IMR-90 (cell line): Measurements from ENCODE around the gene DBF4B. TPM values are rescaled to one million over a fixed set of nuclear protein-coding genes. Genes with fewer than 3 reads are reported as not detected.

ENCODE experiments used
- ATAC-seq: fragments of 200-7000 bp; cut with Tn5 transposase; 2 replicates; pipeline ENCODE4 v1.9.1; 2020; ENCODE audit warnings: low read depth, mild to moderate bottlenecking, moderate library complexity
- BruUV-seq: library from RNA; stranded (reverse); fragments of 400-500 nt; replicated peaks from 2 replicates; lab custom pipeline; 2021; lab: Mats Ljungman, UMichigan
- CTCF ChIA-PET: fragments of 300-600 bp; formaldehyde crosslinking; extraction: SDS; loops from one replicate; lab custom pipeline; 2021; ENCODE audit warnings: antibody characterized with exemption; lab: Yijun Ruan, JAX
- POLR2A ChIA-PET: fragments of 300-600 bp; sonication (Branson Sonifier 250); formaldehyde crosslinking; loops from one replicate; lab custom pipeline; 2022; ENCODE audit warnings: antibody characterized with exemption; ENCODE audit not compliant: unreplicated experiment; lab: Charles Lee
- DNase-seq: peaks from one replicate; pipeline ENCODE4 v3.0.0; 2013
- H2AFZ ChIP-seq: replicated peaks from 2 replicates; pipeline ENCODE3; 2013; ENCODE audit warnings: low read length, mild to moderate bottlenecking; ENCODE audit not compliant: poor library complexity
- H2AK5ac ChIP-seq: 2 replicates; pipeline ENCODE4 v1.6.1; 2013; ENCODE audit warnings: low read depth, low read length, inconsistent platforms
- H2AK9ac ChIP-seq: replicated peaks from 2 replicates; pipeline ENCODE3; 2013; ENCODE audit warnings: mild to moderate bottlenecking, low read depth, low read length, moderate library complexity; ENCODE audit not compliant: poor library complexity
- H2BK120ac ChIP-seq: 2 replicates; pipeline ENCODE4 v1.6.1; 2013; ENCODE audit warnings: low read depth, low read length, inconsistent platforms
- H2BK15ac ChIP-seq: 3 replicates; pipeline ENCODE4 v1.6.1; 2013; ENCODE audit warnings: low read depth, low read length, inconsistent platforms
- H2BK20ac ChIP-seq: 2 replicates; pipeline ENCODE4 v1.6.1; 2013; ENCODE audit warnings: low read depth, mild to moderate bottlenecking, inconsistent platforms, low read length, moderate library complexity
- H2BK5ac ChIP-seq: 2 replicates; pipeline ENCODE4 v1.6.1; 2013; ENCODE audit warnings: mild to moderate bottlenecking, low read depth, low read length, inconsistent platforms; ENCODE audit not compliant: poor library complexity, severe bottlenecking
- H3K14ac ChIP-seq: replicated peaks from 2 replicates; pipeline ENCODE4 v1.6.1; 2013; ENCODE audit warnings: low read depth, low read length, inconsistent platforms
- H3K18ac ChIP-seq: 2 replicates; pipeline ENCODE4 v1.6.1; 2013; ENCODE audit warnings: low read depth, low read length, control low read depth
- H3K23ac ChIP-seq: 2 replicates; pipeline ENCODE4 v1.6.1; 2013; ENCODE audit warnings: low read depth, low read length, inconsistent platforms
- H3K27ac ChIP-seq: 2 replicates; pipeline ENCODE4 v1.5.1; 2013; ENCODE audit warnings: mild to moderate bottlenecking, control low read depth, low read length; ENCODE audit not compliant: insufficient read depth
- H3K27me3 ChIP-seq: 2 replicates; pipeline ENCODE4 v1.6.1; 2013; ENCODE audit warnings: low read length; ENCODE audit not compliant: control insufficient read depth, insufficient read depth
- H3K36me3 ChIP-seq: 2 replicates; pipeline ENCODE4 v1.6.1; 2013; ENCODE audit warnings: low read length, mixed read lengths; ENCODE audit not compliant: control insufficient read depth, insufficient read depth
- H3K4ac ChIP-seq: 2 replicates; pipeline ENCODE4 v1.6.1; 2013; ENCODE audit warnings: low read depth, low read length, inconsistent platforms
- H3K4me1 ChIP-seq: 2 replicates; pipeline ENCODE4 v1.6.1; 2013; ENCODE audit warnings: low read length, mixed read lengths; ENCODE audit not compliant: control insufficient read depth, insufficient read depth
- H3K4me2 ChIP-seq: 2 replicates; pipeline ENCODE4 v1.6.1; 2013; ENCODE audit warnings: low read depth, mild to moderate bottlenecking, control low read depth, low read length, moderate library complexity
- H3K4me3 ChIP-seq: 2 replicates; pipeline ENCODE4 v1.5.1; 2013; ENCODE audit warnings: low read depth, mild to moderate bottlenecking, control low read depth, low read length, moderate library complexity; ENCODE audit not compliant: insufficient read depth
- H3K56ac ChIP-seq: 2 replicates; pipeline ENCODE4 v1.6.1; 2013; ENCODE audit warnings: low read length, inconsistent platforms; ENCODE audit not compliant: insufficient read depth; ENCODE audit errors: extremely low read depth
- H3K79me1 ChIP-seq, 2 experiments: 2 replicates each; pipeline ENCODE4 v1.6.1; 2013; ENCODE audit warnings: low read length in 2 of 2, inconsistent platforms in 1 of 2, low read depth in 1 of 2
- H3K9ac ChIP-seq: 2 replicates; pipeline ENCODE4 v1.6.1; 2013; ENCODE audit warnings: low read depth, low read length, control low read depth
- H3K9me1 ChIP-seq: 2 replicates; pipeline ENCODE4 v1.6.1; 2013; ENCODE audit warnings: low read length, inconsistent platforms; ENCODE audit not compliant: insufficient read depth
- H3K9me3 ChIP-seq: 2 replicates; pipeline ENCODE4 v1.6.1; 2013; ENCODE audit warnings: low read length; ENCODE audit not compliant: control insufficient read depth, insufficient read depth
- H4K20me1 ChIP-seq: 2 replicates; pipeline ENCODE4 v1.6.1; 2013; ENCODE audit warnings: low read length, inconsistent platforms; ENCODE audit not compliant: insufficient read depth
- H4K5ac ChIP-seq: 2 replicates; pipeline ENCODE4 v1.6.1; 2013; ENCODE audit warnings: mild to moderate bottlenecking, low read depth, low read length, control low read depth
- H4K8ac ChIP-seq, 2 experiments: 2 replicates each; pipeline ENCODE4 v1.6.1; 2013; ENCODE audit warnings: low read depth in 2 of 2, low read length in 2 of 2, control low read depth in 1 of 2, inconsistent platforms in 1 of 2
- H4K91ac ChIP-seq: 2 replicates; pipeline ENCODE4 v1.6.1; 2013; ENCODE audit warnings: low read depth, low read length, inconsistent platforms; ENCODE audit not compliant: insufficient read depth
- BHLHE40 ChIP-seq: fragments of 150-350 bp; IDR thresholded peaks from 2 replicates; pipeline ENCODE4 v1.6.1; 2016; ENCODE audit warnings: mild to moderate bottlenecking, low read depth, low read length
- ELK1 ChIP-seq: fragments of 150-350 bp; IDR thresholded peaks from 2 replicates; pipeline ENCODE4 v1.6.1; 2016; ENCODE audit warnings: low read depth, mild to moderate bottlenecking, low read length, moderate library complexity, borderline replicate concordance
- FOS ChIP-seq: fragments of 150-350 bp; IDR thresholded peaks from 2 replicates; pipeline ENCODE4 v1.6.1; 2016; ENCODE audit warnings: low read depth, low read length
- RAD21 ChIP-seq: IDR thresholded peaks from 2 replicates; pipeline ENCODE4 v1.6.1; 2012; ENCODE audit warnings: low read length, improper control_type of control experiment
- RFX5 ChIP-seq: IDR thresholded peaks from 2 replicates; pipeline ENCODE4 v1.8.0; 2012; ENCODE audit warnings: low read depth, mild to moderate bottlenecking, low read length, moderate library complexity
- USF2 ChIP-seq: fragments of 150-350 bp; IDR thresholded peaks from 2 replicates; pipeline ENCODE4 v1.6.1; 2017; ENCODE audit warnings: mild to moderate bottlenecking, antibody characterized with exemption, low read length, low read depth
- WGBS, 2 experiments: methylation state at CpG; one replicate each; pipeline versions ENCODE4 v1.1.5 to v1.1.7; 2013; ENCODE audit warnings: missing lambda C conversion rate in 2 of 2; ENCODE audit not compliant: insufficient read length in 1 of 2; ENCODE audit errors: extremely low coverage in 2 of 2; 5-methylcytosine and 5-hydroxymethylcytosine counted together
- dilution Hi-C: fragments of 300-500 bp; cut with HindIII; formaldehyde crosslinking; loops from one replicate; pipeline ENCODE4 v1.14.3; 2018; ENCODE audit warnings: low sequenced_read_pairs; ENCODE audit not compliant: unreplicated experiment
- in situ Hi-C: fragments of 300-500 bp; cut with MboI; formaldehyde crosslinking; loops from 3 replicates; pipeline ENCODE4 v1.14.3; 2019; ENCODE audit warnings: low sequenced_read_pairs, inconsistent platforms, mixed read lengths
- intact Hi-C: fragments of 100-400 bp; cut with micrococcal nuclease; formaldehyde crosslinking; loops from 2 replicates; pipeline ENCODE4 v1.10.0; 2022
- polyA plus RNA-seq, 3 experiments: library from polyadenylated mRNA; depleted of rRNA; stranded (reverse); fragments of >200 nt; gene quantifications; 2 replicates each; pipeline ENCODE4 v1.2.3, GENCODE V29; 2012; ENCODE audit warnings: low replicate concordance in 1 of 3
- total RNA-seq: library from RNA; depleted of rRNA; stranded (reverse); fragments of >200 nt; gene quantifications from 2 replicates; pipeline ENCODE4 v1.2.3, GENCODE V29; 2012

The DBF4B gene
- total and polyA plus RNA-seq, 2 of the 4 experiments (the other 2 are of a cell fraction): 3.6 to 10.2 TPM

GRCh38 chr17:44792276-44792675, 83.8 kb downstream of the DBF4B start:
- Histone ChIP-seq H3K9me3 (no peaks in the 10 kb centered on the region), H4K20me1 (peaks cover 8% of the 10 kb centered on the region), H4K5ac (no peak overlapping the region), H2BK20ac (peak overlapping the region; percentile 56; the same call in 1 of the 2 replicates), H3K14ac (no peak overlapping the region), H3K18ac (no peak overlapping the region), H2AFZ (no peak overlapping the region), H4K91ac (no peak overlapping the region), H4K8ac (0 out of 4 replicates have a peak overlapping the region, but pooled peaks of 1 of the 2 experiments have one; percentile 22), H3K79me1 (peaks cover 4 to 33% of the 10 kb centered on the region in 2 experiments; a peak in 3 of 4 replicates), H3K56ac (no peak overlapping the region), H3K27me3 (no peaks in the 10 kb centered on the region; the same call in 1 of the 2 replicates), H2BK5ac (peak overlapping the region; percentile 51), H2BK15ac (no peak overlapping the region), H3K9ac (no peak overlapping the region), H3K4me1 (peaks cover 23% of the 10 kb centered on the region), H3K27ac (no peak overlapping the region; the same call in 1 of the 2 replicates), H2BK120ac (peak overlapping the region; percentile 50; the same call in 1 of the 2 replicates), H3K9me1 (peaks cover 13% of the 10 kb centered on the region), H3K4ac (peak overlapping the region; percentile 61; the same call in 1 of the 2 replicates), H3K23ac (no peak overlapping the region), H3K36me3 (0 out of 2 replicates have a peak, but pooled peaks cover under 1% of the 10 kb centered on the region), H3K4me2 (no peak overlapping the region), H2AK5ac (peak overlapping the region; percentile 62), H3K4me3 (no peak overlapping the region), H2AK9ac (no peak overlapping the region)
- ChIA-PET CTCF (interaction anchor here (0.7 kb wide), 1 partner anchor 197 kb away, joined by 4 read pairs; no protein-coding TSS in a partner anchor), POLR2A (interaction anchor here (0.5 kb wide), 1 partner anchor 34 kb away, joined by 3 read pairs; no protein-coding TSS in a partner anchor)
- no TSS peak for BruUV-seq
- ATAC-seq: no peak
- no peak for TF ChIP-seq ELK1
- 0 out of 2 replicates have a peak, but pooled peaks have one; percentile 25 for TF ChIP-seq USF2
- peak; percentile 74 for TF ChIP-seq FOS
- TF ChIP-seq BHLHE40: no peak
- TF ChIP-seq RFX5: no peak
- TF ChIP-seq RAD21: no peak
- peak; percentile 73 for DNase-seq
- intact Hi-C loops: no loop called here
- no CpG with 5 or more reads among the region's 1 CpG for WGBS, 2 experiments
- in situ Hi-C loops: loop anchor here (5.0 kb wide), 1 partner anchor 35 kb away; no protein-coding TSS in a partner anchor
- dilution Hi-C loops: no loop called here
